Measurements from ENCODE around the gene ITPK1. TPM values are rescaled to one million over a fixed set of nuclear protein-coding genes. Genes with fewer than 3 reads are reported as not detected.

Gene ITPK1
- total RNA-seq, 3 donors from 2014 or later (not counting 1 experiment from before 2014, with no cell fraction given): 73.2 to 74.8 (median 74.4) TPM

DNA sequence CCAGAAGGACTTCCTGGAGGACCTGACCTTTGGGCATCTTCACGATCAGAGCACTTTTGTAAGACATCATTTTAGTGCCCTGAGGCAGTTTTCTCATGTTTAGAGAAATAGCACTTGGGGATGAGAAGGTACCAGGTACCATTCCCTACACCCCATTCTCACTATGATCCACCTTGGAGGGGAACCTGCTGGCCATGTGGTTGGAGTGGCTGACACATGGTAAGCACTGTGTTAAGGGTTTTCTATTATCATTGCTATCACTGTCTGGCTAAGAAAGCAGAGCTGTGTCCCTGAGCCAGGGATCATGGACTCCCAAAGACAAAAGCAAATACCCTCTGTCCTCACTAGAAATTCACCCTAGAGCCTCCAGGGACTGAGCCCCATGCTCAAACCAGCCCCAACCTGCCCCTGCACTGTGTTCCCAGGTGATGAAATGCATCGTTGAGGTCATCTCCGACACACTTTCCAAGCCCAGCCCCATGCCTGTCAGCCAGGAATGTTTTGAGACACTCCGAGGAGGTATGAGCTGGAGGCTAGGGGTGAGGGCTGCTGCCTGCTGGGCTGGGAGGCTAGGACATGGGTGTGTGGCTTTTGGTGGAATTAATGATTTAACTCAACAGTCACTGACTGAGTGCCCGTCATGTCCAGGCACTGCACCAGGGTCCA lies 189.4 kb downstream of the ITPK1 start:
- peaks cover 11 to 29% of the 10 kb centered on the region in 2 donors for H3K27me3 Mint-ChIP-seq (ENCODE audit: low read depth in 2 of 2)
- H3K9me3 ChIP-seq (ENCODE audit: control insufficient read depth, insufficient read depth, low read length): no peaks in the 10 kb centered on the region
- TF ChIP-seq, protein P1, sequence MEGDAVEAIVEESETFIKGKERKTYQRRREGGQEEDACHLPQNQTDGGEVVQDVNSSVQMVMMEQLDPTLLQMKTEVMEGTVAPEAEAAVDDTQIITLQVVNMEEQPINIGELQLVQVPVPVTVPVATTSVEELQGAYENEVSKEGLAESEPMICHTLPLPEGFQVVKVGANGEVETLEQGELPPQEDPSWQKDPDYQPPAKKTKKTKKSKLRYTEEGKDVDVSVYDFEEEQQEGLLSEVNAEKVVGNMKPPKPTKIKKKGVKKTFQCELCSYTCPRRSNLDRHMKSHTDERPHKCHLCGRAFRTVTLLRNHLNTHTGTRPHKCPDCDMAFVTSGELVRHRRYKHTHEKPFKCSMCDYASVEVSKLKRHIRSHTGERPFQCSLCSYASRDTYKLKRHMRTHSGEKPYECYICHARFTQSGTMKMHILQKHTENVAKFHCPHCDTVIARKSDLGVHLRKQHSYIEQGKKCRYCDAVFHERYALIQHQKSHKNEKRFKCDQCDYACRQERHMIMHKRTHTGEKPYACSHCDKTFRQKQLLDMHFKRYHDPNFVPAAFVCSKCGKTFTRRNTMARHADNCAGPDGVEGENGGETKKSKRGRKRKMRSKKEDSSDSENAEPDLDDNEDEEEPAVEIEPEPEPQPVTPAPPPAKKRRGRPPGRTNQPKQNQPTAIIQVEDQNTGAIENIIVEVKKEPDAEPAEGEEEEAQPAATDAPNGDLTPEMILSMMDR (IDR thresholded peaks at IDR 0.05): no peak

DNA sequence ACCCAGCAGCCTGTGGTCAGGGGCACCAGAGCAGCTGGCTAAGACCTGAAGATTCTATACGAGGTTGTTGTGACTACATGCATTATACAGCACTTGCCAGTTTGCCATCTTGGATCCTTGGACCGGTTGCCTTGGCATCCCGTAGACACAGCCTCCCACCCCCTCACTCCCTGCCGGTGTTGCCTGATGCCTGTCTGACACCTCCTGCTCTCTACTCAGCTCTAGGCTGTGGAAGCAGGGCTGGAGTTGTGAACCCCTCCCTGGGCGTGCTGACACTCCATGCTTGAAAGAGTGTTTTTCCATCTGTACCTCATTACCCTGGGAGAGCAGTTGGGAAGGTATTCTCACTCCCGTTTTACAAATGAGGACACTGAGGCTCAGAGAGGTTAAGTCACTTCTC lies 190.3 kb downstream of the ITPK1 start:
- 69% methylated on average over 6 of the region's 6 CpGs for WGBS (ENCODE audit: insufficient coverage)
- H3K27me3 Mint-ChIP-seq (ENCODE audit: low read depth in 2 of 2): peaks cover 11 to 29% of the 10 kb centered on the region in 2 donors

More for the DNA sequence above, 189.4 kb downstream of the ITPK1 start:
- Mint-ChIP-seq H3K9me3 (no peaks in the 10 kb centered on the region), H3K4me1 (peaks cover 6 to 15% of the 10 kb centered on the region in 2 donors), H3K27ac (no peak overlapping the region), H3K4me3 (no peak overlapping the region), H3K36me3 (no peaks in the 10 kb centered on the region)
- no peak overlapping the region for H3K27ac ChIP-seq (ENCODE audit: low read length)
- intact Hi-C loops (cut with micrococcal nuclease): no loop called here
- WGBS (ENCODE audit: insufficient coverage): 91% methylated on average over 5 of the region's 5 CpGs
- no peak overlapping the region for H3K4me3 ChIP-seq (ENCODE audit: low read length)
- no peaks in the 10 kb centered on the region for H3K4me1 ChIP-seq (ENCODE audit: control insufficient read depth, insufficient read depth, low read length)
- H3K27me3 ChIP-seq (ENCODE audit: control insufficient read depth, insufficient read depth, low read length): peaks cover 5% of the 10 kb centered on the region
- DNase-seq: no peak
- H3K36me3 ChIP-seq (ENCODE audit: control insufficient read depth, insufficient read depth, low read length): no peaks in the 10 kb centered on the region
- no peak for ATAC-seq

DNA sequence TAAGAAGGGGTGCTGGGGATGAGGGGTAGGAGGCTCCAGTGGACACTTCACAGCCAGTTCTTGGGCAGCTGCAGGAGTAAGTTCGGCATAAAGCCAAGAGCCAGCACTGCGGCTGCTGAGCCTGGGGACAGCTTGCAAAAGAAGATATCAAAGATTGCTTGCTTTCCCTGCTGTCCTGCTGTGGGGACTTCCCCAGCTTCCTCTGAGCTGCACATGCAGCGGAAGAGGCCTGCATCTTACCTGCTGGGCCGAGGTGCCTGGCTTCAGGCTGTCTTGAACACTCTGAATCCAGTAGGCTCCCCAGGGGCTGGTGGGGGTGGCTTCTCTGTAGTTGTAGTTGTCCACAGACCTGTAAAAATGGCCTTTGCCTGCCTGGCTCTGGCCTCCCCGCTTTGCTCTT lies 191.5 kb downstream of the ITPK1 start:
- peaks cover 11 to 29% of the 10 kb centered on the region in 2 donors for H3K27me3 Mint-ChIP-seq (ENCODE audit: low read depth in 2 of 2)
- Histone ChIP-seq H3K9me3 (ENCODE audit: control insufficient read depth, insufficient read depth, low read length) (no peaks in the 10 kb centered on the region), H3K4me3 (ENCODE audit: low read length) (no peak overlapping the region), H3K36me3 (ENCODE audit: control insufficient read depth, insufficient read depth, low read length) (no peaks in the 10 kb centered on the region), H3K27me3 (ENCODE audit: control insufficient read depth, insufficient read depth, low read length) (peaks cover 5% of the 10 kb centered on the region), H3K27ac (ENCODE audit: low read length) (no peak overlapping the region), H3K4me1 (ENCODE audit: control insufficient read depth, insufficient read depth, low read length) (no peaks in the 10 kb centered on the region)
- peaks cover 6 to 15% of the 10 kb centered on the region in 2 donors for H3K4me1 Mint-ChIP-seq
- intact Hi-C loops (cut with micrococcal nuclease): no loop called here
- no peak overlapping the region for H3K4me3 Mint-ChIP-seq
- TF ChIP-seq, protein P1 (IDR thresholded peaks at IDR 0.05): no peak
- H3K27ac Mint-ChIP-seq: no peak overlapping the region
- WGBS (ENCODE audit: insufficient coverage): 57% methylated on average over 5 of the region's 5 CpGs
- ATAC-seq (no peak), DNase-seq (no peak)
- no peaks in the 10 kb centered on the region for H3K36me3 Mint-ChIP-seq
- no peaks in the 10 kb centered on the region for H3K9me3 Mint-ChIP-seq

More for the DNA sequence above, 190.3 kb downstream of the ITPK1 start:
- H3K27ac Mint-ChIP-seq: no peak overlapping the region
- no peak for ATAC-seq
- H3K9me3 Mint-ChIP-seq: no peaks in the 10 kb centered on the region
- H3K36me3 Mint-ChIP-seq: no peaks in the 10 kb centered on the region
- TF ChIP-seq, protein P1 (IDR thresholded peaks at IDR 0.05): no peak
- no peak overlapping the region for H3K27ac ChIP-seq (ENCODE audit: low read length)
- H3K36me3 ChIP-seq (ENCODE audit: control insufficient read depth, insufficient read depth, low read length): no peaks in the 10 kb centered on the region
- no peak overlapping the region for H3K4me3 Mint-ChIP-seq
- no peaks in the 10 kb centered on the region for H3K4me1 ChIP-seq (ENCODE audit: control insufficient read depth, insufficient read depth, low read length)
- peaks cover 5% of the 10 kb centered on the region for H3K27me3 ChIP-seq (ENCODE audit: control insufficient read depth, insufficient read depth, low read length)
- intact Hi-C loops (cut with micrococcal nuclease): no loop called here
- H3K4me1 Mint-ChIP-seq: peaks cover 6 to 15% of the 10 kb centered on the region in 2 donors
- DNase-seq: no peak
- no peak overlapping the region for H3K4me3 ChIP-seq (ENCODE audit: low read length)
- H3K9me3 ChIP-seq (ENCODE audit: control insufficient read depth, insufficient read depth, low read length): no peaks in the 10 kb centered on the region

DNA sequence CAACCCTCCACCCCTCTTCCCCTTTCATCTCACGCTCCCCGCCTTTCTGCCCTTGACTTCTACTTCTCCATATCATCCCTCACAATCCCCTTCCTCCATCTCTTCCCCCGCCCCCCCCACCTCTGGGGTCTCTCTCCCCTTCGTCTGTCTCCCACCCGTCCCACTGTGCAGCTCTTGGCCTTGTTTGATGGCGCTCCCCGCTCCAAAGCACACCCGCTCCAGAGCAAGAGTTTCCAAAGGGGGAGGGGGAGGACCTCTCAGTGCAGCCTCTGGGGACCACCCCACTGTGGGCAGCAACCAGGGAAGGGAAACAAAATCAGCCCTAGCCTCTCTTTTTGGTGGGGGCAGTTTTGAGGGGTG lies 192.0 kb downstream of the ITPK1 start:
- H3K27ac ChIP-seq (ENCODE audit: low read length): no peak overlapping the region
- ATAC-seq (no peak), DNase-seq (no peak)
- H3K27ac Mint-ChIP-seq: no peak overlapping the region
- H3K4me1 Mint-ChIP-seq: peaks cover 6 to 15% of the 10 kb centered on the region in 2 donors
- H3K36me3 ChIP-seq (ENCODE audit: control insufficient read depth, insufficient read depth, low read length): no peaks in the 10 kb centered on the region
- no peak overlapping the region for H3K4me3 Mint-ChIP-seq
- intact Hi-C loops (cut with micrococcal nuclease): no loop called here
- TF ChIP-seq, protein P1 (IDR thresholded peaks at IDR 0.05): no peak
- H3K27me3 Mint-ChIP-seq (ENCODE audit: low read depth in 2 of 2): peaks cover 11 to 29% of the 10 kb centered on the region in 2 donors
- H3K9me3 Mint-ChIP-seq: no peaks in the 10 kb centered on the region
- H3K9me3 ChIP-seq (ENCODE audit: control insufficient read depth, insufficient read depth, low read length): no peaks in the 10 kb centered on the region
- peaks cover 5% of the 10 kb centered on the region for H3K27me3 ChIP-seq (ENCODE audit: control insufficient read depth, insufficient read depth, low read length)
- 40% methylated on average over 7 of the region's 8 CpGs for WGBS (ENCODE audit: insufficient coverage)
- no peaks in the 10 kb centered on the region for H3K36me3 Mint-ChIP-seq
- H3K4me1 ChIP-seq (ENCODE audit: control insufficient read depth, insufficient read depth, low read length): no peaks in the 10 kb centered on the region
- H3K4me3 ChIP-seq (ENCODE audit: low read length): no peak overlapping the region
